HG02571 (cell line): ENCODE measurements around the gene KDM5B.
"Not testable (repeated sequence)": the region's sequence is repeated elsewhere in the genome, so short reads cannot be mapped to it uniquely, and the experiment has no call there.

Source experiments
- ATAC-seq: cut with Tn5 transposase; IDR thresholded peaks from one replicate; pipeline ENCODE4 v1.9.1; 2021; ENCODE audit warnings: mild to moderate bottlenecking, moderate library complexity; ENCODE audit not compliant: unreplicated experiment

The KDM5B gene

GRCh38 chr1:202794051-202794740 lies 14.0 kb downstream of the KDM5B start:
- no peak for ATAC-seq

- no peak for ATAC-seq
Observed at GRCh38 chr1:202791077-202791747, 17.0 kb downstream of the KDM5B start.

GRCh38 chr1:202788800-202789199 lies 19.4 kb downstream of the KDM5B start:
- ATAC-seq: no peak

GRCh38 chr1:202786804-202787203 lies 21.4 kb downstream of the KDM5B start:
- no peak for ATAC-seq

- no peak for ATAC-seq
Observed at GRCh38 chr1:202781180-202781579, 27.0 kb downstream of the KDM5B start.

GRCh38 chr1:202770135-202770534 lies 38.1 kb downstream of the KDM5B start:
- ATAC-seq: no peak

- ATAC-seq: no peak
Observed at GRCh38 chr1:202765721-202766120, 42.5 kb downstream of the KDM5B start.

GRCh38 chr1:202762019-202762418 lies 46.2 kb downstream of the KDM5B start:
- no peak for ATAC-seq

GRCh38 chr1:202760589-202760988 lies 47.6 kb downstream of the KDM5B start:
- ATAC-seq: no peak

- no peak for ATAC-seq
Observed at GRCh38 chr1:202756391-202756790, 51.8 kb downstream of the KDM5B start.

GRCh38 chr1:202754293-202754692 lies 53.9 kb downstream of the KDM5B start:
- no peak for ATAC-seq

- ATAC-seq: no peak
Observed at GRCh38 chr1:202752774-202753173, 55.4 kb downstream of the KDM5B start.

- no peak for ATAC-seq
Observed at GRCh38 chr1:202750761-202751160, 57.5 kb downstream of the KDM5B start.

- ATAC-seq: no peak
Observed at GRCh38 chr1:202750024-202750423, 58.2 kb downstream of the KDM5B start.

- no peak for ATAC-seq
Observed at GRCh38 chr1:202745323-202745888, 62.8 kb downstream of the KDM5B start.

- not testable (repeated sequence) for ATAC-seq
Observed at GRCh38 chr1:202744770-202745169, 63.5 kb downstream of the KDM5B start.

GRCh38 chr1:202742496-202742895 lies 65.7 kb downstream of the KDM5B start:
- no peak for ATAC-seq

- ATAC-seq: no peak
Observed at GRCh38 chr1:202733251-202733650, 75.0 kb downstream of the KDM5B start.

- no peak for ATAC-seq
Observed at GRCh38 chr1:202728951-202729350, 79.3 kb downstream of the KDM5B start.

GRCh38 chr1:202725526-202725925 lies 82.7 kb downstream of the KDM5B start:
- no peak for ATAC-seq

- ATAC-seq: no peak
Observed at GRCh38 chr1:202723708-202724107, 84.5 kb downstream of the KDM5B start.

GRCh38 chr1:202723046-202723445 lies 85.2 kb downstream of the KDM5B start:
- ATAC-seq: not testable (repeated sequence)
